ENCODE results near the gene NDUFV1.
"Not testable (repeated sequence)": the region's sequence is repeated elsewhere in the genome, so short reads cannot be mapped to it uniquely, and the experiment has no call there.

DNA sequence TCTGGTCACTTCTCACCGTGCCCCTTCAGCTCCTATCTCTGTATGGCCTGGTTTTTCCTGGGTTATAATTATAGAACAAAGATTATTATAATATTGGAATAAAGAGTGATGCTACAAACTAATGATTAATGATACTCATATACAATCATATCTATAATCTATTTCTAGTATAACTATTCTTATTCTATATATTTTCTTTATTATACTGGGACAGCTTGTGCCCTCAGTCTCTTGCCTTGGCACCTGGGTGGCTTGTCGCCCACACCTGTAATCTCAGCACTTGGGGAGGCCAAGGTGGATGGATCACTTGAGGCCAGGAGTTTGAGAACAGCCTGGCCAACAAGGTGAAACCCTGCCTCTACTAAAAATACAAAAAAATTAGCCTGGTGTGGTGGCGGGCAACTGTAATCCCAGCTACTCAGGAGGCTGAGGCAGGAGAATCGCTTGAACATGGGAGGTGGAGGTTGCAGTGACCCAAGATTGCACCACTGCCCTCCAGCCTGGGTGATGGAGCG, 53.0 kb downstream of the NDUFV1 start:
- TF ChIP-seq, protein P1, sequence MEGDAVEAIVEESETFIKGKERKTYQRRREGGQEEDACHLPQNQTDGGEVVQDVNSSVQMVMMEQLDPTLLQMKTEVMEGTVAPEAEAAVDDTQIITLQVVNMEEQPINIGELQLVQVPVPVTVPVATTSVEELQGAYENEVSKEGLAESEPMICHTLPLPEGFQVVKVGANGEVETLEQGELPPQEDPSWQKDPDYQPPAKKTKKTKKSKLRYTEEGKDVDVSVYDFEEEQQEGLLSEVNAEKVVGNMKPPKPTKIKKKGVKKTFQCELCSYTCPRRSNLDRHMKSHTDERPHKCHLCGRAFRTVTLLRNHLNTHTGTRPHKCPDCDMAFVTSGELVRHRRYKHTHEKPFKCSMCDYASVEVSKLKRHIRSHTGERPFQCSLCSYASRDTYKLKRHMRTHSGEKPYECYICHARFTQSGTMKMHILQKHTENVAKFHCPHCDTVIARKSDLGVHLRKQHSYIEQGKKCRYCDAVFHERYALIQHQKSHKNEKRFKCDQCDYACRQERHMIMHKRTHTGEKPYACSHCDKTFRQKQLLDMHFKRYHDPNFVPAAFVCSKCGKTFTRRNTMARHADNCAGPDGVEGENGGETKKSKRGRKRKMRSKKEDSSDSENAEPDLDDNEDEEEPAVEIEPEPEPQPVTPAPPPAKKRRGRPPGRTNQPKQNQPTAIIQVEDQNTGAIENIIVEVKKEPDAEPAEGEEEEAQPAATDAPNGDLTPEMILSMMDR (IDR thresholded peaks at IDR 0.05 in 4 of 5, conservative IDR thresholded peaks at IDR 0.05 in 1 of 5): peak in 1 of 5 experiments; percentile 24
- TF ChIP-seq POLR2A (IDR thresholded peaks at IDR 0.05): not testable (repeated sequence)
